Muscle layer of colon (tissue), 2 donors: ENCODE data around the gene KLHL18.
"Not testable (repeated sequence)": the region's sequence is repeated elsewhere in the genome, so short reads cannot be mapped to it uniquely, and the experiment has no call there.

Experiments used
- H3K27ac ChIP-seq: one replicate; pipeline ENCODE4 v1.7.0; 2013; ENCODE audit warnings: low read depth, mild to moderate bottlenecking, low read length, moderate library complexity
- H3K27me3 ChIP-seq, 2 donors: one replicate each; pipeline ENCODE4 v1.7.0; 2013; ENCODE audit warnings: low read length in 2 of 2, mild to moderate bottlenecking in 2 of 2; ENCODE audit not compliant: insufficient read depth in 2 of 2, control insufficient read depth in 1 of 2
- H3K36me3 ChIP-seq: one replicate; pipeline ENCODE4 v1.7.0; 2013; ENCODE audit warnings: mild to moderate bottlenecking, low read length; ENCODE audit not compliant: insufficient read depth
- H3K4me1 ChIP-seq: one replicate; pipeline ENCODE4 v1.7.0; 2013; ENCODE audit warnings: mild to moderate bottlenecking, low read length; ENCODE audit not compliant: insufficient read depth
- H3K4me3 ChIP-seq, 2 donors: one replicate each; pipeline ENCODE4 v1.7.0; 2013; ENCODE audit warnings: low read length in 2 of 2, low read depth in 1 of 2, mild to moderate bottlenecking in 1 of 2, moderate library complexity in 1 of 2
- H3K9ac ChIP-seq: one replicate; pipeline ENCODE4 v1.7.0; 2013; ENCODE audit warnings: low read length
- H3K9me3 ChIP-seq: one replicate; pipeline ENCODE4 v1.7.0; 2013; ENCODE audit warnings: mild to moderate bottlenecking, low read length
- donor health status: abdominal sarcoma.
- donor health status: Adenocarcinoma of cecum.

The KLHL18 gene

GRCh38 chr3:47367631-47368030 lies 84.9 kb downstream of the KLHL18 start:
- Histone ChIP-seq H3K27ac (no peak overlapping the region), H3K9me3 (no peaks in the 10 kb centered on the region), H3K27me3 (peaks cover 0 to 9% of the 10 kb centered on the region in 2 donors), H3K4me1 (peaks cover 9% of the 10 kb centered on the region), H3K36me3 (no peaks in the 10 kb centered on the region), H3K4me3 (no peak overlapping the region), H3K9ac (no peak overlapping the region)

- H3K9ac ChIP-seq, H3K27ac ChIP-seq, H3K27me3 ChIP-seq, H3K4me3 ChIP-seq, H3K9me3 ChIP-seq, H3K4me1 ChIP-seq, H3K36me3 ChIP-seq: not testable (repeated sequence)
Observed at GRCh38 chr3:47370020-47370419, 87.3 kb downstream of the KLHL18 start.

GRCh38 chr3:47370887-47371697 lies 88.3 kb downstream of the KLHL18 start:
- Histone ChIP-seq H3K27me3 (peaks cover 0 to 9% of the 10 kb centered on the region in 2 donors), H3K4me1 (no peaks in the 10 kb centered on the region), H3K9me3 (no peaks in the 10 kb centered on the region), H3K9ac (no peak overlapping the region), H3K4me3 (no peak overlapping the region), H3K27ac (no peak overlapping the region), H3K36me3 (no peaks in the 10 kb centered on the region)

- Histone ChIP-seq H3K36me3 (no peaks in the 10 kb centered on the region), H3K27ac (no peak overlapping the region), H3K4me3 (no peak overlapping the region), H3K9me3 (no peaks in the 10 kb centered on the region), H3K4me1 (peaks cover 5% of the 10 kb centered on the region), H3K27me3 (peaks cover 0 to 9% of the 10 kb centered on the region in 2 donors), H3K9ac (no peak overlapping the region)
Observed at GRCh38 chr3:47374587-47374986, 91.8 kb downstream of the KLHL18 start.

DNA sequence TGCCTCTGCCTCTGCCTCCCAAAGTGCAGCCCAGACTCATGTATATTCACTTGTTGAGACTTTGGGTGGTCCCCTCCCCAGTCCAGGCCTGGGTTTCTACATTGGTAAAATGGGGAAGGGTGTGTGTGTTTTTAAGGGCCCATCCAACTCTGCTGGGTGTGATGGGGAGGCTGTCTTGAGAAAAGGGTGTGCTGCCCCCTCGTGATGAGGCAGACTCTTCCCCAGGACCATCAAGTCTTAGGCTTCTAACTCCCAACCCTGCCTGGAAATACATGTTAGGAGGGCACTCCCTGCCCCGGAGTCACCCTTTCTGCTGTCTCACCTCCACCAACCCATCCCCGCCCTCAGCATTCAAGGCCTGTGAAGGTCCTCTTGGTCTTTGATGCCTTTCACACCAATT lies 93.6 kb downstream of the KLHL18 start:
- peaks cover 10% of the 10 kb centered on the region for H3K4me1 ChIP-seq
- no peak overlapping the region for H3K9ac ChIP-seq
- no peaks in the 10 kb centered on the region for H3K27me3 ChIP-seq
- no peaks in the 10 kb centered on the region for H3K36me3 ChIP-seq
- H3K9me3 ChIP-seq = no peaks in the 10 kb centered on the region
- H3K4me3 ChIP-seq = no peak overlapping the region
- H3K27ac ChIP-seq = no peak overlapping the region

GRCh38 chr3:47377186-47377585 lies 94.4 kb downstream of the KLHL18 start:
- H3K9me3 ChIP-seq = no peaks in the 10 kb centered on the region
- H3K4me1 ChIP-seq = peaks cover 16% of the 10 kb centered on the region
- H3K4me3 ChIP-seq = no peak overlapping the region
- no peak overlapping the region for H3K27ac ChIP-seq
- H3K9ac ChIP-seq = no peak overlapping the region
- no peaks in the 10 kb centered on the region for H3K36me3 ChIP-seq
- no peaks in the 10 kb centered on the region for H3K27me3 ChIP-seq

- no peaks in the 10 kb centered on the region for H3K36me3 ChIP-seq
- no peak overlapping the region for H3K4me3 ChIP-seq
- no peak overlapping the region for H3K9ac ChIP-seq
- no peaks in the 10 kb centered on the region for H3K27me3 ChIP-seq
- no peaks in the 10 kb centered on the region for H3K9me3 ChIP-seq
- H3K27ac ChIP-seq = no peak overlapping the region
- peaks cover 25% of the 10 kb centered on the region for H3K4me1 ChIP-seq
Observed at GRCh38 chr3:47378869-47379268, 96.1 kb downstream of the KLHL18 start.

- Histone ChIP-seq H3K9me3 (no peaks in the 10 kb centered on the region), H3K4me1 (peaks cover 26% of the 10 kb centered on the region), H3K4me3 (peak overlapping the region; percentile 63 to 92), H3K9ac (peak overlapping the region; percentile 94), H3K27me3 (no peaks in the 10 kb centered on the region), H3K27ac (peak overlapping the region; percentile 75), H3K36me3 (no peaks in the 10 kb centered on the region)
Observed at GRCh38 chr3:47379411-47379899, 96.7 kb downstream of the KLHL18 start.

- H3K4me1 ChIP-seq = peaks cover 27% of the 10 kb centered on the region
- no peaks in the 10 kb centered on the region for H3K27me3 ChIP-seq
- H3K9ac ChIP-seq = peak overlapping the region; percentile 94
- H3K4me3 ChIP-seq = peak overlapping the region; percentile 63 to 92
- H3K27ac ChIP-seq = peak overlapping the region; percentile 75
- H3K9me3 ChIP-seq = no peaks in the 10 kb centered on the region
- H3K36me3 ChIP-seq = peaks cover 2% of the 10 kb centered on the region
Observed at GRCh38 chr3:47380026-47380600, 97.4 kb downstream of the KLHL18 start.

DNA sequence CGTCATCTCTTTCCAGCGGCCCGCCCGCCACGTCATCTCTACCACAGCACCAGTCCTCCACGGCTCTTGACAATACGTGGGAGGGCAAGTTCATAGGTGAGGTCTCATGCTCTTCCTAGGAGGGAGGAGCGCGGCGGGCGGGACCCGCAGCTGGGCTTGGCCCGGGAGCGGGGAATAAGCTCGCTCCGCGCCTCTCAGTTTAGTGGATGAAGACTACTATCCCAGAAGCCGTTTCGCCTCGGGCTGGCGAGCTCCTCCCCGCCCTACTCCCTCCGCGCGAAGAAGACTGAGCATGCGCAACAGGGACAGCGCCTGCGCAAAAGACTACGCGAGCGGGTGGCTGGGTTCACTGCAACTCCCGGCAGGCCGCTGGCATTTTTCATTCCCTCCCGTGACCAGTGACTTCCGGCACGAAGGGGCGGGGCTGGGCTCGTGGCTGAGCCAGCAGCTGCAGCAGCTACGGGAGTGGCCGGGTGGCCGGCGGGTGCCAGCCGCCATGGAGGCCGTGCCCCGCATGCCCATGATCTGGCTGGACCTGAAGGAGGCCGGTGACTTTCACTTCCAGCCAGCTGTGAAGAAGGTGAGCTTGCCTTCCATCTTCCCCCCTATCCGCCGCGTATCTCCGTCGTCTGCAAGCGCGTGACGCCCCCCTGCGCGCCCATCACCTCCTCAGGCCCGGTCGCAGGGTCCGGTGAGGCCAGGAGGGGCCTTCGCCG lies 98.0 kb downstream of the KLHL18 start, which contains the start of gene PTPN23:
Gene PTPN23 (plus strand): TSS at position 421 of the 716 bp plus-strand sequence. CDS start 76 bp downstream, at position 497.
- Histone ChIP-seq H3K27ac (peak within 1 kb of the TSS; percentile 78), H3K9me3 (no peaks in the 10 kb centered on the region), H3K36me3 (peaks cover 9% of the 10 kb centered on the region), H3K4me1 (peaks cover 33% of the 10 kb centered on the region), H3K27me3 (no peaks in the 10 kb centered on the region), H3K9ac (peak within 1 kb of the TSS; percentile 94), H3K4me3 (peak within 1 kb of the TSS; percentile 66 to 92)
